ENCODE data around the gene SEMA3B. TPM values are rescaled to one million over a fixed set of nuclear protein-coding genes. Genes with fewer than 3 reads are reported as not detected.

The SEMA3B gene
- total RNA-seq, 1 experiment from 2014 or later, result 21.8 TPM

- ChIA-PET POLR2A (interaction anchor here (1.2 kb wide), 1 partner anchor 70 kb away, joined by 4 read pairs; no protein-coding TSS in a partner anchor), CTCF (interaction anchor here (0.6 kb wide), 1 partner anchor 771 kb away, joined by 3 read pairs; no protein-coding TSS in a partner anchor)
- no peak for TF ChIP-seq CTCF (IDR thresholded peaks at IDR 0.05; ENCODE audit: insufficient read depth in 1 of 2, low read depth in 1 of 2, low read length in 1 of 2, severe bottlenecking in 1 of 2, unreplicated experiment in 1 of 2)
- H3K27ac Mint-ChIP-seq (ENCODE audit: unreplicated experiment), result no peak overlapping the region
- Histone ChIP-seq H3K4me1 (peaks cover 73% of the 10 kb centered on the region), H3K27me3 (replicated peaks; ENCODE audit: control insufficient read depth, insufficient read depth, low read length) (no peaks in the 10 kb centered on the region), H3K9me3 (no peaks in the 10 kb centered on the region), H3K36me3 (ENCODE audit: control insufficient read depth, insufficient read depth, low read length) (no peaks in the 10 kb centered on the region), H3K4me3 (ENCODE audit: low read depth, low read length) (no peak overlapping the region)
- peaks cover 49% of the 10 kb centered on the region for H3K4me1 Mint-ChIP-seq (ENCODE audit: low read depth, unreplicated experiment)
- H3K4me3 Mint-ChIP-seq (ENCODE audit: unreplicated experiment), result no peak overlapping the region
- H3K36me3 Mint-ChIP-seq (ENCODE audit: insufficient read depth, unreplicated experiment), result peaks cover 11% of the 10 kb centered on the region
- no TSS peak for BruUV-seq (replicated peaks)
- H3K9me3 Mint-ChIP-seq (ENCODE audit: unreplicated experiment), result no peaks in the 10 kb centered on the region
- no peak for DNase-seq
- no peaks in the 10 kb centered on the region for H3K27me3 Mint-ChIP-seq (ENCODE audit: insufficient read depth, unreplicated experiment)
- intact Hi-C loops (cut with micrococcal nuclease; ENCODE audit: unreplicated experiment), result no loop called here
Observed at GRCh38 chr3:50266836-50267235, 2.1 kb upstream of the SEMA3B start.

- intact Hi-C loops (cut with micrococcal nuclease; ENCODE audit: unreplicated experiment), result no loop called here
- H3K27me3 Mint-ChIP-seq (ENCODE audit: insufficient read depth, unreplicated experiment), result no peaks in the 10 kb centered on the region
- no peak for TF ChIP-seq CTCF (IDR thresholded peaks at IDR 0.05; ENCODE audit: insufficient read depth in 1 of 2, low read depth in 1 of 2, low read length in 1 of 2, severe bottlenecking in 1 of 2, unreplicated experiment in 1 of 2)
- POLR2A ChIA-PET, result interaction anchor here (1.2 kb wide), 1 partner anchor 70 kb away, joined by 4 read pairs; no protein-coding TSS in a partner anchor
- CTCF ChIA-PET, result interaction anchor here (0.6 kb wide), 1 partner anchor 771 kb away, joined by 3 read pairs; no protein-coding TSS in a partner anchor
- Histone ChIP-seq H3K4me3 (ENCODE audit: low read depth, low read length) (no peak overlapping the region), H3K27me3 (replicated peaks; ENCODE audit: control insufficient read depth, insufficient read depth, low read length) (no peaks in the 10 kb centered on the region), H3K9me3 (no peaks in the 10 kb centered on the region), H3K36me3 (ENCODE audit: control insufficient read depth, insufficient read depth, low read length) (no peaks in the 10 kb centered on the region; the same call in 1 of the 2 replicates), H3K4me1 (peaks cover 78% of the 10 kb centered on the region)
- H3K36me3 Mint-ChIP-seq (ENCODE audit: insufficient read depth, unreplicated experiment), result peaks cover 11% of the 10 kb centered on the region
- H3K27ac Mint-ChIP-seq (ENCODE audit: unreplicated experiment), result no peak overlapping the region
- no peak for DNase-seq
- no TSS peak for BruUV-seq (replicated peaks)
- peaks cover 50% of the 10 kb centered on the region for H3K4me1 Mint-ChIP-seq (ENCODE audit: low read depth, unreplicated experiment)
- no peak overlapping the region for H3K4me3 Mint-ChIP-seq (ENCODE audit: unreplicated experiment)
- H3K9me3 Mint-ChIP-seq (ENCODE audit: unreplicated experiment), result no peaks in the 10 kb centered on the region
Observed at GRCh38 chr3:50267280-50267913, 1.6 kb upstream of the SEMA3B start.

- peak overlapping the region; percentile 53 for H3K27ac Mint-ChIP-seq (ENCODE audit: unreplicated experiment)
- ChIA-PET CTCF (no interaction called here), POLR2A (no interaction called here)
- Histone ChIP-seq H3K27me3 (replicated peaks; ENCODE audit: control insufficient read depth, insufficient read depth, low read length) (no peaks in the 10 kb centered on the region), H3K36me3 (ENCODE audit: control insufficient read depth, insufficient read depth, low read length) (no peaks in the 10 kb centered on the region; the same call in 1 of the 2 replicates), H3K4me1 (peaks cover 81% of the 10 kb centered on the region), H3K4me3 (ENCODE audit: low read depth, low read length) (no peak overlapping the region), H3K9me3 (no peaks in the 10 kb centered on the region)
- no peak for DNase-seq
- no peaks in the 10 kb centered on the region for H3K9me3 Mint-ChIP-seq (ENCODE audit: unreplicated experiment)
- no TSS peak for BruUV-seq (replicated peaks)
- H3K27me3 Mint-ChIP-seq (ENCODE audit: insufficient read depth, unreplicated experiment), result no peaks in the 10 kb centered on the region
- peaks cover 50% of the 10 kb centered on the region for H3K4me1 Mint-ChIP-seq (ENCODE audit: low read depth, unreplicated experiment)
- intact Hi-C loops (cut with micrococcal nuclease; ENCODE audit: unreplicated experiment), result no loop called here
- H3K4me3 Mint-ChIP-seq (ENCODE audit: unreplicated experiment), result peak overlapping the region; percentile 61
- TF ChIP-seq CTCF (IDR thresholded peaks at IDR 0.05; ENCODE audit: insufficient read depth in 1 of 2, low read depth in 1 of 2, low read length in 1 of 2, severe bottlenecking in 1 of 2, unreplicated experiment in 1 of 2), result no peak
- peaks cover 11% of the 10 kb centered on the region for H3K36me3 Mint-ChIP-seq (ENCODE audit: insufficient read depth, unreplicated experiment)
Observed at GRCh38 chr3:50268276-50268675, 671 bp upstream of the SEMA3B start.

Data from Caco-2 (cell line).